HG02981 (cell line): ENCODE measurements around the gene FTO.

Source experiments
- ATAC-seq: cut with Tn5 transposase; IDR thresholded peaks from one replicate; pipeline ENCODE4 v1.9.1; 2021; ENCODE audit warnings: mild to moderate bottlenecking, moderate library complexity; ENCODE audit not compliant: unreplicated experiment

FTO gene

GRCh38 chr16:53989597-53989996 lies 285.6 kb downstream of the FTO start:
- no peak for ATAC-seq

GRCh38 chr16:53991754-53992378 lies 287.9 kb downstream of the FTO start:
- ATAC-seq: no peak

- ATAC-seq: no peak
Measured at GRCh38 chr16:53995378-53995777, 291.4 kb downstream of the FTO start.

- no peak for ATAC-seq
Measured at GRCh38 chr16:53996961-53997360, 293.0 kb downstream of the FTO start.

- no peak for ATAC-seq
Measured at GRCh38 chr16:53998024-53998810, 294.3 kb downstream of the FTO start.

GRCh38 chr16:53998966-53999522 lies 295.1 kb downstream of the FTO start:
- no peak for ATAC-seq

- no peak for ATAC-seq
Measured at GRCh38 chr16:53999841-54000240, 295.9 kb downstream of the FTO start.

- ATAC-seq: no peak
Measured at GRCh38 chr16:54000361-54000760, 296.4 kb downstream of the FTO start.

GRCh38 chr16:54006693-54007092 lies 302.7 kb downstream of the FTO start:
- no peak for ATAC-seq

GRCh38 chr16:54007504-54007903 lies 303.5 kb downstream of the FTO start:
- ATAC-seq: no peak

GRCh38 chr16:54009464-54010176 lies 305.7 kb downstream of the FTO start:
- ATAC-seq: no peak

- no peak for ATAC-seq
Measured at GRCh38 chr16:54015147-54015546, 311.2 kb downstream of the FTO start.

GRCh38 chr16:54022362-54022761 lies 318.4 kb downstream of the FTO start:
- ATAC-seq: no peak

- no peak for ATAC-seq
Measured at GRCh38 chr16:54026456-54026855, 322.5 kb downstream of the FTO start.

GRCh38 chr16:54027062-54027461 lies 323.1 kb downstream of the FTO start:
- ATAC-seq: no peak

- no peak for ATAC-seq
Measured at GRCh38 chr16:54027558-54027957, 323.6 kb downstream of the FTO start.

GRCh38 chr16:54027995-54028394 lies 324.0 kb downstream of the FTO start:
- no peak for ATAC-seq

GRCh38 chr16:54030451-54030850 lies 326.5 kb downstream of the FTO start:
- ATAC-seq: no peak

- no peak for ATAC-seq
Measured at GRCh38 chr16:54031107-54031760, 327.3 kb downstream of the FTO start.

- ATAC-seq: no peak
Measured at GRCh38 chr16:54033747-54034146, 329.8 kb downstream of the FTO start.

- ATAC-seq: no peak
Measured at GRCh38 chr16:54034684-54035083, 330.7 kb downstream of the FTO start.
